CD4-positive, alpha-beta T cell treated with Interleukin-4 for 4 hours (primary cell): Measurements from ENCODE around the gene UBE2E3.

Experiments
- DNase-seq: peaks from one replicate; pipeline ENCODE4 v3.0.0-alpha.2; 2020

Gene UBE2E3

DNA sequence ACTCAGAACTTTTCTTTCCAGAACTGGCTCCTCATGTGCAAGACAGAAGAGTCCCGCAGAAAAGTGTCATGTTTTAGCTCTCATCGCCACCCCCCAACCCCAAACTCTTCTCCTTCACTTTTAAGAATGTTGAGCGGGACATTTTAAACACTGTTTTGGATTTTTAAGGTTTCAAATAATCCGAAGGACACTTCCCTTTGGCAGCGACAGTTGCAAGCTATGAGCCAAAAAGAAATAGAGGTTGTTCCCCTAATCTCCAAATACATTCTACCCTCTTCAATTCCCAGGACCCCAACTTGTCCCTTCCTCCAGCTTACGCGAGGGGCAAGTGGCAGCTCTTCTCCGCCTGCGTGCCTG lies 678 bp upstream of the UBE2E3 start:
- DNase-seq: no peak

DNA sequence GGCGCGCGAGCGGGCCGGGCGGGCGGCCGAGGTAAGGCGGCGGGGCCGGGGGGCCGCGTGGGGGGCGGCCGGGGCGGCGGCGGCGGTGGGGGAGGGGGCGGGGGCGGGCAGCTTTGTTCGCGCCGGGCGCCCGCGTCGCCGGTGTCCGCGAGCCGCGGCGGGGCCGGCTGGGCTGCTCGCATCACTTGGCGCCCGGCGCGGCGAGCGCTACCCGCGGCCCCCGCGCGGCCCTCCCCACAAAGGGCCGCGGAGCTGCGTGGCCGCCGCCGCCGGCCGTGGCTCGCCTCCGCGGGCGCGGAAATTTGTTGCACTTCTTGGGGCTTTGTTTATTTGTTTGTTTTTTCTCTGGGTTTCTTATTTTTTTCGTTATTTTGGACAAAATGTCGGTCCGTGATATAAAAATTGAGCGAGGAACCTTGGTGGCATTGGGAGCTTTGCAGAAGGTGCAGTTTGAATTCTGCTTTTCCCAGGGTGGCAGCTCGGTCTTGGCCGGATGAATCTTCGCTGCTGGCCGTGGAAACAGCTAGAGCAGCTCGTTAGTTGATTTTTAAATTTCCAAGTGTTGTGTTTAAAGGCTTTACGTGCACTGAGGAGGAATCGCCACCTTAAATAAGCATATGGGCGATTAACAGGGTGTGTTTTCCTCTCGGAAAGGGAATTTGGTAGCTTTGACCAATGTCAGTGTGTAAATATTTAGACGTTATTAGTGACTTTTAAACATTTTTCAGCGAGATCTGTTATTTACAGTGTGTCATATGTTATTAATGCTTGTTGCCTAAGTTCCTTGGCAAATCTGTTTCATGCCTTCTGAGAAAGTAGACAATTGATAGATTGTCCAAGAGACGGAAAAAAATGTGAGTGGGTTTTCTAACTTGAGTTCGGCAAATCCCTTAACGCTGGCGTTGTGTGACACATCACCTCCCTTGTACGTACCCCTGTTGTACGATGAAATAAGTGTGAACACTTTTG lies 822 bp downstream of the UBE2E3 start:
- peak; percentile 28 for DNase-seq

GRCh38 chr2:180983468-180984242 lies 3.2 kb downstream of the UBE2E3 start:
- DNase-seq: peak; percentile 59

DNA sequence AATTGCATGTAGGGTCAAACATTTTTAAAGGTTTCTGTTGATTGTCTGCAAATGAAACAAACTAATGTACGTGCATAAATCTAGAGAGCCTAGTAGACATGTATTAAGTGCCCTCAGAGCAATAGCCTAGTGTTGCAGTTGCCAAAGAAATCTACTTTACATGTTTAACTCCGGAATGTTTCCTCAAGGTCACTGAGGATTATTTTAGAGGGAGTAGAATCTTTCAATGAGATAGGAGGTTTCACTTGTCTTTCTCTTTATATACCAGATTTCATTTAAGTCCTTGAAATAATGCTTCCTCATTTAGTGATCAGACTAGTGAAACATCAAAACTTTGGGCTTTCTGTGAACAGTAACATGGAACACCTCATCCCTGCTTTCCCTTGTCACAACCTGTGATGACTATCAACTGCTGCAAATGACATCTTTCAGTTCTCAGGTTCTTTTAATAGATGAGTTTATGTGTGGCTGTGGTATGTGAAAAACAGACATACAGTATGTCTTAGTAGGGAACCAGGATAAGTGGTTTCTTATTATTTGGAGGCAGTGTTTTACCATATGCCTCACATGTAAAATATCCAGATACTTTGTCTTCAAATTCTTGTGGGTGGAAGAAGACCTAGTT lies 5.5 kb downstream of the UBE2E3 start:
- DNase-seq: no peak

- DNase-seq: no peak
Measured at GRCh38 chr2:180987146-180987545, 6.7 kb downstream of the UBE2E3 start.

DNA sequence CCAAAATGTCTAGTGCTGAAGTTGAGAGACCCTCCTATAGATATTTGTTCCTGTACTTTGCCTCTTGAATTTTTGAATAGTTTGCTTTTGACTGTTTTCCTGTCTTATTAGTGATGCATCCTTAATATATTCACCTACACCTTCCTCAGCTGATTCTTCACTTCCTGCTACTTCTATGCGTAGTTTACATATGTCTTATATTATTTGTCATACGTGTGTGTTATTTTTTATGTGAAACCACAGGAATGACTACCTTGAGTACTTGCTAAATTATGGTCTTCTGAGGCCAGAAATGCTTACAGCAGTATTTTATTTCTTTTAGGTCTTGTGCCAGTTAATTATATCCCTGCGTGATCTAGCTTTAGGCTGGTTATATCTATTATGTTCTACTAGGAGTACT lies 9.9 kb downstream of the UBE2E3 start:
- no peak for DNase-seq

DNA sequence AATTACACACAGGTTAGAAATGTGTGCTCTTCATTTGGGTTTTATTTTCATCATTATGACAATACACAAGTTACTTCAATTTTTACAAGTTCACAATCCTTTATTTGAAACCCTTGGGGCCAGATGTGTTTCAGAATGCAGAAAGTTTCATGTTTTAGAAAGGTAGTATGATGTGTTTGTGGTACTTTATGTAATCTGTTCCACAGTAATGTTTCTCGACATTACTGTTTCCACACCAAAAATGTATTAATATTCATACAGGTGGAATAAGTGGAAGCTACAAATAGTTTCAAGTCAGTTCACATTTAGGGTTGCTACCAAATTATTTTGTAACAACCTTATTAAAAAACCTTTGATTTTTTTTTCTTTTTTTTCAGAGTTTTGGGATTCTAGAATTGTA lies 10.4 kb downstream of the UBE2E3 start:
- no peak for DNase-seq

DNA sequence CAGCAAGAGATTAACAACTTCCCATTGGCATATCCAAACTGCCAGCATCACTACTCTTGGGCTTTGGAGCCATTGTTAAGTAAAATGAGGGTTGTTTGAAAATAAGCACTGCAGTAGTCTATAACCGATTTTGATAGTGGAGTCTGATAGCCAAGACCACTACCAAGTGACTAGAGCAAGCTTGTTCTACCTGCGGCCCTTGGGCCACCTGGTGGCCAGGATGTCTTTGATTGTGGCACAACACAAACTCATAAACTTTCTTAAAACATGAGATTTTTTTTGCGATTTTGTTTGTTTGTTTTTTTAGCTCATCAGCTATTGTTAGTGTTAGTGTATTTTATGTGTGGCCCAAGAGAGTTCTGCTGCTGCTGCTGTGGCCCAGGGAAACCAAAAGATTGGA lies 11.0 kb downstream of the UBE2E3 start:
- no peak for DNase-seq

- no peak for DNase-seq
Measured at GRCh38 chr2:180991820-180992219, 11.4 kb downstream of the UBE2E3 start.

GRCh38 chr2:180992994-180993393 lies 12.6 kb downstream of the UBE2E3 start:
- no peak for DNase-seq

DNA sequence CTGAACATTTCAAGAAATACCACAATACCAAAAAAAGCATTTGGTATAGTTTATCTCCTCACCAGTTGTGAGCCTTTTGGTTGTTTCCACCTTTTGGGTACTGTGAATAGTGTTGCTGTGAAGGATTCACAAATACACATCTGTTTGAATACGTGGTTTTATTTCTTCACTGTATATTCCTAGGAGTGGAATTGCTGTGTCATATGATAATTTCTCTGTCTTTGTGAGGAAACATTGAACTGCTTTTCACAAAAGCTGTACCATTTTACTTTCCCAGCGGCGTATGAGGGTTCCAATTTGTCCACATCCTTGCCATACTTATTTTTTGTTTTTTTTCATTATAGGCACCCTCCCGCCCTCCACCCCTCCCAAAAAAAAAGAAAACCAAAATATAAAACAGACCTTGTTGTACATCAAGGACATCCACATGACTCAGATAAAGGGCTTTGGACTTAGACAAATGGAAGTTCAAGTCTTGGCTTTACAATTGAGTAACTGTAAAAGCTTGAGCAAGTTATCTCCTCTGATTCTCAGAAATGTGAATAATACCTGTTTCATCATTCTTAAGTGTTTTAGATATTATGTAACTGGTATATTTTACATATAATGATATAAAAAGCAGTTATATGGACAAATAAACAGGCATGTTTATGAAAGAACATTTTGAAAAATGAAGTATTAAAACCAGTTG lies 19.0 kb downstream of the UBE2E3 start:
- DNase-seq: no peak

DNA sequence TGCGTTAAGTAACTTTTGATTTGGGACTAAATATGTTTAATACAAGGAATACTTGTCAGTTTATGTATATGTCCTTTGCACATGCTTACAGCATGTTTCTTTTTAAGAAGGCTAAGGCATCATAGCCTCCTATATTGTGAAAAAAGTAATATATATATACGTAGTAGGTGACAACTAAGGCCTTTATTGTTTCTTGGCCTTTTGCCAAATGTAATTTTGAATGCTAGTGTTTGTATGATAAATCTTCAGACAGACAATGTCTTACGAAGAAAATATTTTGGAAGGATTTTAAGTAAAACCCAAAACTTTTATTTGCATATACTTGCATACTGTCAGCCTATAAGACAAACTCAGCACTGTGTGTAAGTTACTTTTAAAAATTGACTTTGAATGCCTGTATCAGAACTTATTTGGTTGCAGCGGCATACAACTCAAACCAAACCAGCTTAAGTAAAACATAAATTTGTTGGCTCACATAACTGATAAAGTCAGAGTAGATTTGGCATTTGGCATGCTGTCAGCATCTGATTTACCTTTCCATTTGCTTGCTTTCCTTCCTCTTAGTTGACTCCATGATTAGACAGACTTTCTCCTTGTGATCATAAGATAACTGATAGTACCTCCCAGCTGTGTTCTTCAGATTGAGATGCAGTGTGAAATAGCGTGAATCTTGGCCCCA lies 24.4 kb downstream of the UBE2E3 start:
- no peak for DNase-seq

DNA sequence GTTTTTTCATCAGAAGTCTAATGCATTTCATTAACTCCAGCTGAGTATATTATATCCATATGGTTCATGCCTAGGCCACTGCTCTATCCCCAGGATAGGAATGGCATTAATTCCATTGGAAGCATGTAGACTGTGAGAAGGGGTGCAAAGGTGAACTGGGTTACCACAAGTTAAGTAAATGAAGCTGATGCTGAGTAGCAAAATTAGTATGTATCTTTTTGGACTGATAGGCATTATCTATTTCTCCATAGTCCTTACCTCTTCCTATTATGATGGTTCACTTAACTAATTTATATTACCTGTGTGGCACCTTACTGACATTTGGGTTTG lies 24.9 kb downstream of the UBE2E3 start:
- DNase-seq: no peak

DNA sequence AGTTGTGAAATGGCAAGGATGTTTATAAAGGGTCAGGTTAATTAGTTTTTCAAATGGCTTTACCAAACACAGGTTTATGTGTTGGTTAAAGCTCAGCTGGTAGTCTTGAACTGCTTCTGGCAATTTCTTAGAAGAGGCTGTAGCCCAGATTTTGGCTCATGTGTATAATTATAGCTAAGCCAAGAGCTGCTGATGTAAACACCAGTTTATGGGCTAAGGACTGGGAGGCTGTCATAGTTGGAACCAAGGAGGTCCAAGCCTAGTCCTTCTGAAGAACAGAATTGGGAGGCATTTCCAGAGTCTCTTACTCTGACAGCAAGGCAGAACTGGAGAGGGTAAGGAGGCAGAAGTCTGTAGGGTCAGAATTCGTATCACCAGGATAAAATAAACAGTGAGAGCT lies 25.4 kb downstream of the UBE2E3 start:
- no peak for DNase-seq

GRCh38 chr2:181007086-181007837 lies 26.9 kb downstream of the UBE2E3 start:
- no peak for DNase-seq

GRCh38 chr2:181008407-181008806 lies 28.0 kb downstream of the UBE2E3 start:
- no peak for DNase-seq

- no peak for DNase-seq
Measured at GRCh38 chr2:181021199-181021789, 40.9 kb downstream of the UBE2E3 start.

DNA sequence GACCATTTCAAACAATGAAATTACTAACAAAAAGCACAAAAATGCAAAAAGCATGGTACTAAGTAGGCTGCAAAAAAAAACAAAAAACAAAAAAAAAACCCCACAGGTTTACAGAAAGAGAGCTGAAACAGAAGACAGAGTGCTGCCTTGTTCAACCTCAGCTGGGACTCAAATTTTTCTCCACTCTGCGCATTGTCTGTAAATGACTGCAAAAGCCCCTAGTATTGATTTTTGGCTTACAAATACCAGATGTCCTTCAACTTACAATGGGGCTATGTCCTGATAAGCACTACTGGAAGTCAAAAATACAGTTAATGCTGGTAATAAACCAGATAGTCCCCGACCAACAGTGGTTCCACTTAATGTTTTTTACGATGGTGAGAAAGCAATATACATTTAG lies 42.2 kb downstream of the UBE2E3 start:
- no peak for DNase-seq

DNA sequence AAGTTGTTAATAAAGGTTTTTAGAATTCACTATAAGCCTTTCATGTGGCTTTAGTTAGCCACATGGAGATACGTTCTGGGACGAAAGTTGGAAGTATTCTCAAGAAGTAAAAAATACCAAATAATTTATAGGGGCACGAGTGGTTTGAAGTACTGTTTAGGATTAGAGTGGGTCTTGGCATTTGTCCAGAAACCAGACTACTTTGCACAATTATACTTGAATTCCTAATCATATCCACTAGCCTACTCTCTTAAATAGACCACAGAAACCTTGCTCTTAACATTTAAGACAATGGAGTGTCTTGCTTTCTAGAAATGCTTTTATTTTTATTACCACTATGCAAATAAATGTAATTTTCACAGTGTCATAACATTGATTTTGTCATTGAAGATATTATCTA lies 44.6 kb downstream of the UBE2E3 start:
- DNase-seq: no peak

GRCh38 chr2:181036445-181036844 lies 56.0 kb downstream of the UBE2E3 start:
- DNase-seq: no peak

- DNase-seq: no peak
Measured at GRCh38 chr2:181036848-181037603, 56.6 kb downstream of the UBE2E3 start.
